ENCODE measurements around the gene TBC1D16.

DNA sequence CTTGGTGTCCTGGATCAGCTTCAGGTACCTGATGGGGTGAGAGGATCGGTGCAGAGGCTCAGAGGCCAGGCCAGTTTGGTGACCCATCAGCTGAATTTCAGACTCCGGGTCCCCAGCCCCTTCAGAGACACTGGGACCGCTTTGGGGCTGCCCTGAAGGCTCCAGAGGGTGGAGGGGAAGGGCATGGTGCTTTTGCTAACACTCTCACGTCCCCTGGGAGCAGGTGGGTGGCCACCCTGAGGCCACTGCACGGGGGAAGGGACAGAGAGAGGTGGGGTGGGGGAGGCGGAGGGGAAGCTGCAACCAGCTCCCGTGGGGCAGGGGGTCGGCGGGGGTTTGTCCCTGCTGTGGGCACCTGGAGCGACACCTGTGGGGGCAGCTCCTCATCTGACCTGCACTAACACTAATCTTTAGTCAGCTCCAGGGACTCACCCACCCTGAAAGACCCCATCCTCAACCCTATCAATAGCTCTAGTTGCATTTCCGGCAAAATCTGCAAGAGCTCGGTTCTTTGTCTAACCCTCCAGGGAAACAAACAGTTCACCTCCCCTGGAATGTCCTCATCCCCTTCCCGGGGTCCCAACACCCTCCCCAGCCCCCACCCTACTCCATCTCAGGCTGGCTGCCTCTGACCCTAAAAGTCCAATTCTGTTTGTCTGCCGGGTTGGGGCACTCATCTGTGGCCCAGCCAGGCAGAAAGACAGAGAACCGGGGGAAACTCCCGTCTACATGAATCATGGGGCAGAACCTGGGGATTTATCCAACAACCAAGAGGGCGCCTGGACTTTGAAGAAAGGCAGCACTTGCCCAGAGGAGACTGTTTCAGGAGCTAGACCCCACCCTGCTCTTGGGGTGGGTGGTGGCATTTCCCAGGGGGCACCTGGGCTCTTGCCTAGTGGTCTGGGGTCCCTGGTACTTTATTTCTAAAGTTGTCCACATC, 104.5 kb downstream of the TBC1D16 start:
- TF ChIP-seq, protein P1, sequence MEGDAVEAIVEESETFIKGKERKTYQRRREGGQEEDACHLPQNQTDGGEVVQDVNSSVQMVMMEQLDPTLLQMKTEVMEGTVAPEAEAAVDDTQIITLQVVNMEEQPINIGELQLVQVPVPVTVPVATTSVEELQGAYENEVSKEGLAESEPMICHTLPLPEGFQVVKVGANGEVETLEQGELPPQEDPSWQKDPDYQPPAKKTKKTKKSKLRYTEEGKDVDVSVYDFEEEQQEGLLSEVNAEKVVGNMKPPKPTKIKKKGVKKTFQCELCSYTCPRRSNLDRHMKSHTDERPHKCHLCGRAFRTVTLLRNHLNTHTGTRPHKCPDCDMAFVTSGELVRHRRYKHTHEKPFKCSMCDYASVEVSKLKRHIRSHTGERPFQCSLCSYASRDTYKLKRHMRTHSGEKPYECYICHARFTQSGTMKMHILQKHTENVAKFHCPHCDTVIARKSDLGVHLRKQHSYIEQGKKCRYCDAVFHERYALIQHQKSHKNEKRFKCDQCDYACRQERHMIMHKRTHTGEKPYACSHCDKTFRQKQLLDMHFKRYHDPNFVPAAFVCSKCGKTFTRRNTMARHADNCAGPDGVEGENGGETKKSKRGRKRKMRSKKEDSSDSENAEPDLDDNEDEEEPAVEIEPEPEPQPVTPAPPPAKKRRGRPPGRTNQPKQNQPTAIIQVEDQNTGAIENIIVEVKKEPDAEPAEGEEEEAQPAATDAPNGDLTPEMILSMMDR (IDR thresholded peaks at IDR 0.05), result no peak
- TF ChIP-seq POLR2A (IDR thresholded peaks at IDR 0.05), result no peak

Data from Peyer's patch (tissue), 4 donors.